Gastrocnemius medialis (tissue), 4 donors: ENCODE data around the gene CD2AP.

ENCODE experiments used
- POLR2A ChIP-seq, 2 donors: fragments of 450-650 bp; IDR thresholded peaks; one replicate each; pipeline ENCODE4 v1.6.1; 2017; ENCODE audit warnings: antibody characterized with exemption in 2 of 2, mild to moderate bottlenecking in 2 of 2, moderate library complexity in 2 of 2
- TF ChIP-seq, protein P1 (sequence below), 5 experiments: fragments of 450-650 bp in 3 of 5; fragments of 200-600 bp in 2 of 5; sonication (generic) in 2 of 5; IDR thresholded peaks in 4 of 5; conservative IDR thresholded peaks in 1 of 5; 1 replicate in 4 of 5; 2 replicates in 1 of 5; pipeline ENCODE4 v1.5.1; 2016 to 2019; ENCODE audit warnings: antibody characterized with exemption in 5 of 5, mild to moderate bottlenecking in 3 of 5, moderate library complexity in 3 of 5

GRCh38 chr6:47428288-47428687 lies 49.3 kb upstream of the CD2AP start:
- TF ChIP-seq, protein P1, sequence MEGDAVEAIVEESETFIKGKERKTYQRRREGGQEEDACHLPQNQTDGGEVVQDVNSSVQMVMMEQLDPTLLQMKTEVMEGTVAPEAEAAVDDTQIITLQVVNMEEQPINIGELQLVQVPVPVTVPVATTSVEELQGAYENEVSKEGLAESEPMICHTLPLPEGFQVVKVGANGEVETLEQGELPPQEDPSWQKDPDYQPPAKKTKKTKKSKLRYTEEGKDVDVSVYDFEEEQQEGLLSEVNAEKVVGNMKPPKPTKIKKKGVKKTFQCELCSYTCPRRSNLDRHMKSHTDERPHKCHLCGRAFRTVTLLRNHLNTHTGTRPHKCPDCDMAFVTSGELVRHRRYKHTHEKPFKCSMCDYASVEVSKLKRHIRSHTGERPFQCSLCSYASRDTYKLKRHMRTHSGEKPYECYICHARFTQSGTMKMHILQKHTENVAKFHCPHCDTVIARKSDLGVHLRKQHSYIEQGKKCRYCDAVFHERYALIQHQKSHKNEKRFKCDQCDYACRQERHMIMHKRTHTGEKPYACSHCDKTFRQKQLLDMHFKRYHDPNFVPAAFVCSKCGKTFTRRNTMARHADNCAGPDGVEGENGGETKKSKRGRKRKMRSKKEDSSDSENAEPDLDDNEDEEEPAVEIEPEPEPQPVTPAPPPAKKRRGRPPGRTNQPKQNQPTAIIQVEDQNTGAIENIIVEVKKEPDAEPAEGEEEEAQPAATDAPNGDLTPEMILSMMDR (IDR thresholded peaks at IDR 0.05 in 4 of 5, conservative IDR thresholded peaks at IDR 0.05 in 1 of 5), result no peak
- no peak for TF ChIP-seq POLR2A (IDR thresholded peaks at IDR 0.05)
